Kidney capillary endothelial cell (primary cell): ENCODE data around the gene SPTB.

Source experiments
- DNase-seq: peaks from one replicate; pipeline ENCODE4 v3.0.0-alpha.2; 2018; ENCODE audit warnings: low spot score

Gene SPTB

GRCh38 chr14:64850369-64851137, 29.2 kb downstream of the SPTB start:
- DNase-seq, result no peak

- no peak for DNase-seq
Observed at GRCh38 chr14:64849940-64850339, 29.8 kb downstream of the SPTB start.

GRCh38 chr14:64848239-64848638, 31.5 kb downstream of the SPTB start:
- no peak for DNase-seq

GRCh38 chr14:64846319-64846718, 33.4 kb downstream of the SPTB start:
- DNase-seq, result no peak

GRCh38 chr14:64845878-64846277, 33.8 kb downstream of the SPTB start:
- no peak for DNase-seq

GRCh38 chr14:64844969-64845536, 34.7 kb downstream of the SPTB start:
- no peak for DNase-seq

- DNase-seq, result no peak
Observed at GRCh38 chr14:64844272-64844671, 35.4 kb downstream of the SPTB start.

- no peak for DNase-seq
Observed at GRCh38 chr14:64843548-64843947, 36.2 kb downstream of the SPTB start.

- no peak for DNase-seq
Observed at GRCh38 chr14:64841772-64842750, 37.6 kb downstream of the SPTB start.

GRCh38 chr14:64841121-64841651, 38.5 kb downstream of the SPTB start:
- DNase-seq, result no peak

GRCh38 chr14:64838656-64839055, 41.1 kb downstream of the SPTB start:
- DNase-seq, result no peak

GRCh38 chr14:64835431-64835830, 44.3 kb downstream of the SPTB start:
- DNase-seq, result no peak

GRCh38 chr14:64834965-64835364, 44.7 kb downstream of the SPTB start:
- DNase-seq, result no peak

GRCh38 chr14:64831419-64831818, 48.3 kb downstream of the SPTB start:
- DNase-seq, result no peak

GRCh38 chr14:64830961-64831360, 48.7 kb downstream of the SPTB start:
- DNase-seq, result no peak

- no peak for DNase-seq
Observed at GRCh38 chr14:64828071-64828470, 51.6 kb downstream of the SPTB start.

- DNase-seq, result no peak
Observed at GRCh38 chr14:64826845-64827244, 52.9 kb downstream of the SPTB start.

- no peak for DNase-seq
Observed at GRCh38 chr14:64826333-64826732, 53.4 kb downstream of the SPTB start.

- no peak for DNase-seq
Observed at GRCh38 chr14:64825509-64825908, 54.2 kb downstream of the SPTB start.

GRCh38 chr14:64825006-64825405, 54.7 kb downstream of the SPTB start:
- no peak for DNase-seq

- DNase-seq, result no peak
Observed at GRCh38 chr14:64824471-64824870, 55.2 kb downstream of the SPTB start.

GRCh38 chr14:64823305-64823861, 56.3 kb downstream of the SPTB start:
- DNase-seq, result peak; percentile 39
